Colonic mucosa (tissue), 4 donors: ENCODE data around the gene STK38L. TPM values are rescaled to one million over a fixed set of nuclear protein-coding genes. Genes with fewer than 3 reads are reported as not detected.

Experiments used
- DNase-seq: peaks from one replicate; pipeline ENCODE4 v3.0.0-alpha.2; 2020
- H3K27ac ChIP-seq: fragments of 200-600 bp; one replicate; pipeline ENCODE4 v1.8.0; 2021
- H3K27me3 ChIP-seq: fragments of 200-600 bp; one replicate; pipeline ENCODE4 v1.8.0; 2021
- H3K36me3 ChIP-seq: fragments of 200-600 bp; one replicate; pipeline ENCODE4 v1.8.0; 2021
- H3K4me1 ChIP-seq: fragments of 200-600 bp; one replicate; pipeline ENCODE4 v1.8.0; 2021; ENCODE audit warnings: mild to moderate bottlenecking
- H3K4me3 ChIP-seq: fragments of 200-600 bp; one replicate; pipeline ENCODE4 v1.8.0; 2021
- H3K9ac ChIP-seq, 2 donors: one replicate each; pipeline ENCODE4 v1.7.0; 2013; ENCODE audit warnings: control low read depth in 2 of 2, low read depth in 2 of 2, low read length in 2 of 2
- H3K9me3 ChIP-seq: fragments of 200-600 bp; one replicate; pipeline ENCODE4 v1.8.0; 2021
- intact Hi-C: fragments of 100-400 bp; cut with DNase I; formaldehyde crosslinking; loops from one replicate; pipeline ENCODE4 v1.14.1; 2022
- total RNA-seq, 2 donors: library from RNA; stranded (reverse); fragmentation: NEBNext Ultra II Directional in 1 of 2; extraction: Animal tissue kit (Norgen Biotek cat#: 25700) in 1 of 2; gene quantifications; one replicate each; pipeline ENCODE4 v1.2.1, GENCODE V29; 2021
- TF ChIP-seq, protein P1 (sequence below): fragments of 200-600 bp; IDR thresholded peaks from one replicate; pipeline ENCODE4 v1.8.0; 2022; ENCODE audit warnings: antibody characterized with exemption, mild to moderate bottlenecking
- donor health status: healthy.
- donor health status: DM: no; HTN: no; CAD: no.
- donor health status: DM: no; HTN: no; CAD: no.

The STK38L gene
- total RNA-seq, 2 donors from 2014 or later, result 41.9 to 76.6 TPM

GRCh38 chr12:27212861-27213260 lies 31.2 kb upstream of the STK38L start:
- Histone ChIP-seq H3K36me3 (no peaks in the 10 kb centered on the region), H3K9me3 (no peaks in the 10 kb centered on the region), H3K27me3 (no peaks in the 10 kb centered on the region), H3K4me1 (no peaks in the 10 kb centered on the region), H3K9ac (no peak overlapping the region), H3K27ac (no peak overlapping the region), H3K4me3 (no peak overlapping the region)
- intact Hi-C loops, result no loop called here
- no peak for DNase-seq
- TF ChIP-seq, protein P1, sequence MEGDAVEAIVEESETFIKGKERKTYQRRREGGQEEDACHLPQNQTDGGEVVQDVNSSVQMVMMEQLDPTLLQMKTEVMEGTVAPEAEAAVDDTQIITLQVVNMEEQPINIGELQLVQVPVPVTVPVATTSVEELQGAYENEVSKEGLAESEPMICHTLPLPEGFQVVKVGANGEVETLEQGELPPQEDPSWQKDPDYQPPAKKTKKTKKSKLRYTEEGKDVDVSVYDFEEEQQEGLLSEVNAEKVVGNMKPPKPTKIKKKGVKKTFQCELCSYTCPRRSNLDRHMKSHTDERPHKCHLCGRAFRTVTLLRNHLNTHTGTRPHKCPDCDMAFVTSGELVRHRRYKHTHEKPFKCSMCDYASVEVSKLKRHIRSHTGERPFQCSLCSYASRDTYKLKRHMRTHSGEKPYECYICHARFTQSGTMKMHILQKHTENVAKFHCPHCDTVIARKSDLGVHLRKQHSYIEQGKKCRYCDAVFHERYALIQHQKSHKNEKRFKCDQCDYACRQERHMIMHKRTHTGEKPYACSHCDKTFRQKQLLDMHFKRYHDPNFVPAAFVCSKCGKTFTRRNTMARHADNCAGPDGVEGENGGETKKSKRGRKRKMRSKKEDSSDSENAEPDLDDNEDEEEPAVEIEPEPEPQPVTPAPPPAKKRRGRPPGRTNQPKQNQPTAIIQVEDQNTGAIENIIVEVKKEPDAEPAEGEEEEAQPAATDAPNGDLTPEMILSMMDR, result no peak

DNA sequence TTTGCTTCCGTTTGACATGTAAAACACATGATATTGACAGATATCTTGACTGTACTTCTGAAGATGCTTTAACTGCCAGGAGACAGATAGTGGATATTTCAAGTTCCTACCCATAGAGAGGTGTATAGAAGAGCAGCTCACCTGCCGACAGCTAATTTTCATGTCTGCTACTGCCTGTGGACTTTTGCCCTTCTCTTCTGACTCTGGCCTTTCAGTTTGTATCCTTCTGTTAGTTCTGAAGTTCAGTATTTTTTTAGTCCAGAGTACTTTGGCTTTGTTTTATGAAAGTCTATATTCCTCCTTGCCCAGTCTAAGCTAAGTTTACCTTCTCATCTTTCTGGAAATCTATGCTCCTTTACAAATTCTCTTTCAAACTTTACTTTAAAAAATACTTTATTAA lies 30.8 kb upstream of the STK38L start:
- Histone ChIP-seq H3K9ac (no peak overlapping the region), H3K27ac (no peak overlapping the region), H3K4me3 (no peak overlapping the region), H3K27me3 (no peaks in the 10 kb centered on the region), H3K4me1 (no peaks in the 10 kb centered on the region), H3K9me3 (no peaks in the 10 kb centered on the region), H3K36me3 (no peaks in the 10 kb centered on the region)
- TF ChIP-seq, protein P1, result no peak
- intact Hi-C loops, result no loop called here
- DNase-seq, result no peak

DNA sequence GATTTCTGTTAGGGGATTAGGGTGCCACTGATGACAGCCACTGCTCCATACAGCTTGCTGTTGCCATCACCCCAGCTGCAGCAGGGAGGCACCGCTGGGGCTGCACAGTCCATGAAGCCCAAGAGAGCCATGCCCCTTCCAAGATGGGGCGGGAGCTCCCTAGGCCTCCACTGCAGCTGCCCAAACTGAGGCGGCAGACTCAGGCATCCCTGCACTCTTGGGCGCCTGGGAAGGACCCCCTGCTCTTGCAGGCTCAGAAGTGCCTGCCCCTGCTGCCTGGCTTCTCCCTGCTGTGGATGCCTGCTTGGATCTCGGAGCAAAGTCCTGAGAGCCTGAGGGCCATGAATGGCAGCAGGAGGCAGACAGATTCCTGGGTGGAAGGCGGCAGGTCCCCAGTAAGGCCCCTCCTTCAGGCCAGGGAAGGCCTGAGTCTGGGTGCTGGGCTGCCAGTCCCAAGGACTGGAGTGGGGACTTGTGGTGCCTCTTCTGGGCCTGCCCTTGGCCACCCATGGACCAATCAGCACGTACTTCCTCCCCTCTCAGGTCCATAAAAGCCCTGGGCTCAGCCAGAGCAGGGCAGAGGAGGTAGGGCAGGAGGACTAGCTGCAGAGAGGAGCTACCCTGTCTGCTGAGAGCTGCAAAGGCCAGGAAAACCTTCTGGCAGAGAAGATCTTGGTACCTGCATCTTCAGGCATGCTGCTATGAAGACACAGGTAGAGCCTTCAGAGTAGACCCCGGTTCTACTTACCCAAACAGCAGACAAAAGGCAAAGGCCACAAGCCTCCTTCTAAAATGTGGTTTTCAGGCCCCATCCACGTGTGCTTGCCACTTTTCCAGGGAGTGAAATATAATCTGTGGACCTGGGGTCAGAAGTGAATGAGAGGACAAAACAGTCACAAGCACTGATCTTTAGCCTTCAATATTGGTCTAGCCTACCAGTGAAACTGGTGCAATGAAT lies 30.0 kb upstream of the STK38L start:
- TF ChIP-seq, protein P1, result no peak
- Histone ChIP-seq H3K36me3 (no peaks in the 10 kb centered on the region), H3K4me1 (no peaks in the 10 kb centered on the region), H3K27me3 (no peaks in the 10 kb centered on the region), H3K27ac (no peak overlapping the region), H3K9ac (no peak overlapping the region), H3K9me3 (no peaks in the 10 kb centered on the region), H3K4me3 (no peak overlapping the region)
- DNase-seq, result no peak
- intact Hi-C loops, result no loop called here

DNA sequence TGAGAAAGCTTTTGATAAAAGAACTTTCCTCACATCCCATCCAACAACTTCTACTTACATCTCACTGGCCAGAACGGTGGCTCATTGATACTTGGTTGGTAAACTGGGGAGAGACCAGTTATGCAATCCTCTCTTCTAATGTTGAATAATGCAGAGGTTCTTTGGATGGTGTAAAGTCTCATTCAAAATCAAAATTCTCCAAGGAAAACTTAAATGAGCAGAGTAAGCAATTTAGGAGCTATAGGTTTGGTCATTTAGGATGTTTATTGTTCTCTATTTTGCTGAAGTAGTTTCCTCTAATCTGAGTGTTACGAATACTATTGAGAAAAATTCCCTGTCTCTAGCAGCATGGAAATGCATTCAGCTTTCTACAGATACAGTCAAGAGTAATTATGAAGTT lies 26.5 kb upstream of the STK38L start:
- no peaks in the 10 kb centered on the region for H3K9me3 ChIP-seq
- no peak overlapping the region for H3K9ac ChIP-seq
- no peaks in the 10 kb centered on the region for H3K4me1 ChIP-seq
- TF ChIP-seq, protein P1, result no peak
- intact Hi-C loops, result no loop called here
- no peak overlapping the region for H3K27ac ChIP-seq
- no peak overlapping the region for H3K4me3 ChIP-seq
- H3K27me3 ChIP-seq, result no peaks in the 10 kb centered on the region
- DNase-seq, result no peak
- H3K36me3 ChIP-seq, result no peaks in the 10 kb centered on the region

GRCh38 chr12:27219693-27220054 lies 24.4 kb upstream of the STK38L start:
- H3K27me3 ChIP-seq, result no peaks in the 10 kb centered on the region
- no peaks in the 10 kb centered on the region for H3K36me3 ChIP-seq
- H3K4me1 ChIP-seq, result no peaks in the 10 kb centered on the region
- intact Hi-C loops, result no loop called here
- no peak overlapping the region for H3K27ac ChIP-seq
- TF ChIP-seq, protein P1, result no peak
- DNase-seq, result no peak
- H3K9ac ChIP-seq, result no peak overlapping the region
- H3K4me3 ChIP-seq, result no peak overlapping the region
- no peaks in the 10 kb centered on the region for H3K9me3 ChIP-seq
